K562 (cell line): Measurements from ENCODE around the gene FATE1.

Experiments used
- BRF1 ChIP-seq: IDR thresholded peaks from 3 replicates; pipeline ENCODE4 v1.6.1; 2011; ENCODE audit warnings: borderline replicate concordance, mild to moderate bottlenecking; ENCODE audit not compliant: insufficient read length; ENCODE audit errors: extremely low read depth
- CBX3 ChIP-seq, 2 experiments: IDR thresholded peaks; 1 replicate in 1 of 2; 2 replicates in 1 of 2; pipeline ENCODE4 v1.6.1; 2012; ENCODE audit warnings: inconsistent platforms in 2 of 2, low read length in 2 of 2, borderline replicate concordance in 1 of 2, control low read depth in 1 of 2
- CTBP1 ChIP-seq: fragments of 450-650 bp; IDR thresholded peaks from 2 replicates; pipeline ENCODE4 v1.6.1; 2016; ENCODE audit warnings: borderline replicate concordance
- E2F6 ChIP-seq, 2 experiments: IDR thresholded peaks; 2 replicates each; pipeline ENCODE4 v1.6.1; 2011; ENCODE audit warnings: borderline replicate concordance in 1 of 2, control low read depth in 1 of 2, low read depth in 1 of 2, low read length in 1 of 2, mild to moderate bottlenecking in 1 of 2, mixed read lengths in 1 of 2, moderate library complexity in 1 of 2; ENCODE audit not compliant: insufficient read depth in 1 of 2, insufficient read length in 1 of 2, poor library complexity in 1 of 2, severe bottlenecking in 1 of 2; ENCODE audit errors: extremely low read depth in 1 of 2
- EP300 ChIP-seq: IDR thresholded peaks from 2 replicates; pipeline ENCODE4 v1.6.1; 2012; ENCODE audit warnings: low read length, improper control_type of control experiment
- MTF1 ChIP-seq: fragments of 250-450 bp; sonication (Bioruptor Pico); IDR thresholded peaks from 2 replicates; pipeline ENCODE4 v1.9.0; 2021; ENCODE audit warnings: moderate library complexity, mild to moderate bottlenecking, inconsistent platforms, borderline replicate concordance
- PHF20 ChIP-seq: fragments of 450-650 bp; IDR thresholded peaks from 2 replicates; pipeline ENCODE4 v1.6.1; 2018; ENCODE audit not compliant: partially characterized antibody
- POLR2A ChIP-seq: fragments of 450-650 bp; conservative IDR thresholded peaks from 2 replicates; pipeline ENCODE4 v1.6.1; 2016
- RAD21 ChIP-seq, 2 experiments: fragments of 250-450 bp in 1 of 2; fragments of 450-650 bp in 1 of 2; sonication (Bioruptor Pico) in 1 of 2; formaldehyde crosslinking in 1 of 2; IDR thresholded peaks in 1 of 2; conservative IDR thresholded peaks in 1 of 2; 2 replicates each; pipeline versions ENCODE4 v1.4.0 to v1.8.0; 2020 to 2022; ENCODE audit warnings: mild to moderate bottlenecking in 2 of 2, moderate library complexity in 1 of 2
- USF1 ChIP-seq: sonication (generic); formaldehyde crosslinking; IDR thresholded peaks from 2 replicates; pipeline ENCODE4 v1.9.0; 2022; ENCODE audit warnings: mild to moderate bottlenecking, missing genetic modification reagents
- ZFX ChIP-seq: sonication (generic); formaldehyde crosslinking; IDR thresholded peaks from 2 replicates; pipeline ENCODE4 v1.8.0; 2022; ENCODE audit warnings: mild to moderate bottlenecking, missing genetic modification reagents, moderate library complexity
- ZNF507 ChIP-seq: conservative IDR thresholded peaks from 2 replicates; pipeline ENCODE4 v1.6.1; 2017; ENCODE audit warnings: missing genetic modification characterization, missing compliant biosample characterization

GRCh38 chrX:151754047-151754429 lies 38.2 kb downstream of the FATE1 start:
- no peak for TF ChIP-seq MTF1 (CRISPR knock-in tag)
- TF ChIP-seq BRF1: no peak
- TF ChIP-seq EP300: no peak
- no peak for TF ChIP-seq RAD21 (CRISPR knock-in tag; conservative IDR thresholded peaks at IDR 0.05 in 1 of 2, IDR thresholded peaks at IDR 0.05 in 1 of 2)
- TF ChIP-seq PHF20: no peak
- TF ChIP-seq POLR2A: no peak
- no peak for TF ChIP-seq CBX3 (IDR thresholded peaks at IDR 0.05; ENCODE audit: borderline replicate concordance in 1 of 2, low read length in 2 of 2)
- no peak for TF ChIP-seq ZFX
- TF ChIP-seq E2F6 (IDR thresholded peaks at IDR 0.05; ENCODE audit: borderline replicate concordance in 1 of 2, extremely low read depth in 1 of 2, insufficient read depth in 1 of 2, insufficient read length in 1 of 2, low read depth in 1 of 2, low read length in 1 of 2, poor library complexity in 1 of 2, severe bottlenecking in 1 of 2): no peak
- no peak for TF ChIP-seq USF1 (CRISPR knock-in tag)
- no peak for TF ChIP-seq CTBP1
- TF ChIP-seq ZNF507: no peak
